ENCODE results near the gene PPM1L. TPM values are rescaled to one million over a fixed set of nuclear protein-coding genes. Genes with fewer than 3 reads are reported as not detected.

PPM1L gene
- total RNA-seq, 1 donor from 2014 or later: 5.8 TPM

DNA sequence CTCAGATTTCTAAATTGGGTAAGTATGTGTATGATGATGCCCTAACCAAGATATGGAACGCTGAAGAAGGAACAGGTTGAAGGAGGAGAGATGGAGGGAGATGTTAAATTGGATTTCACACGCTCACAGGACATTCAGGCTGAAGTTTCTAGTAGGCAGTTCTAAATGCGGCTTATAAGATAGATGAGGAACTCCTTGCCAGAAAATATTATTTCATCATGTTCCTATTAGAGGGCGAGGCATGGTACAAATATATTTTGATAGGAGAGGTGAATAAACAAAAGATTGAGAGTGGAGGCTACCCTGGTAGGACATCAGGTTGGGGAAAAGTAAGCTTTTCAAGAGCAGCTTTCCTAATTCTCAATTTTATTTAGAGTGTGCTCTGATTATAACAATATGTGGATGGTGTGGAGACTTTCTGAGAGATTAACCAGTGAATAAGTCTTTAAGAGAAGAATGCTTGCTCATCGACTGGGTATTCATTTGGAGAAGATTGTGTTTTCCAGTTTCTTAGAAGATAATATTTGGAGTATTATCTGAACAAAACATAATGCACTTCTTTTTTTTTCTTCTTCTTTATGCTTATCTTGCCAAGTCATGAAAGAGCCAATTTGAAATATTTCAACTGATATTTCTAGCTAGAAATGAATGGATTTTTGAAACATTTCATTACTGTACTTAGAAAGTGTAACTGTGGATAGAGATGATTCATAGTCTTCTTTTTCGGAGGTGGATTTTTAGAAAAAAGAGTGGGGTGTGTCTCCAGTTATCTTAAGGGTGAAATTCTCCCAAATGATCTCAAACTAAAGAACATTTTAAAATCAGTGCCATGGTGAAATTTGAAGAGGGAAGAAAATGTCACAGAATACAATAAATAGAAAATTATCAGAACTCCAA, 260.6 kb downstream of the PPM1L start:
- Mint-ChIP-seq H3K36me3 (ENCODE audit: low read depth) (no peaks in the 10 kb centered on the region), H3K27ac (no peak overlapping the region), H3K27me3 (peaks cover 2% of the 10 kb centered on the region), H3K9me3 (peaks cover 9% of the 10 kb centered on the region), H3K4me3 (no peak overlapping the region), H3K4me1 (no peaks in the 10 kb centered on the region)
- intact Hi-C loops (cut with micrococcal nuclease): no loop called here
- TF ChIP-seq, protein P1, sequence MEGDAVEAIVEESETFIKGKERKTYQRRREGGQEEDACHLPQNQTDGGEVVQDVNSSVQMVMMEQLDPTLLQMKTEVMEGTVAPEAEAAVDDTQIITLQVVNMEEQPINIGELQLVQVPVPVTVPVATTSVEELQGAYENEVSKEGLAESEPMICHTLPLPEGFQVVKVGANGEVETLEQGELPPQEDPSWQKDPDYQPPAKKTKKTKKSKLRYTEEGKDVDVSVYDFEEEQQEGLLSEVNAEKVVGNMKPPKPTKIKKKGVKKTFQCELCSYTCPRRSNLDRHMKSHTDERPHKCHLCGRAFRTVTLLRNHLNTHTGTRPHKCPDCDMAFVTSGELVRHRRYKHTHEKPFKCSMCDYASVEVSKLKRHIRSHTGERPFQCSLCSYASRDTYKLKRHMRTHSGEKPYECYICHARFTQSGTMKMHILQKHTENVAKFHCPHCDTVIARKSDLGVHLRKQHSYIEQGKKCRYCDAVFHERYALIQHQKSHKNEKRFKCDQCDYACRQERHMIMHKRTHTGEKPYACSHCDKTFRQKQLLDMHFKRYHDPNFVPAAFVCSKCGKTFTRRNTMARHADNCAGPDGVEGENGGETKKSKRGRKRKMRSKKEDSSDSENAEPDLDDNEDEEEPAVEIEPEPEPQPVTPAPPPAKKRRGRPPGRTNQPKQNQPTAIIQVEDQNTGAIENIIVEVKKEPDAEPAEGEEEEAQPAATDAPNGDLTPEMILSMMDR (IDR thresholded peaks at IDR 0.05): no peak
- DNase-seq (no peak), ATAC-seq (ENCODE audit: low read depth) (no peak)
- ChIA-PET CTCF (no interaction called here), POLR2A (interaction anchor here (0.6 kb wide), 1 partner anchor 183 kb away, joined by 3 read pairs; no protein-coding TSS in a partner anchor)

- peaks cover 12% of the 10 kb centered on the region for H3K9me3 Mint-ChIP-seq
- ATAC-seq (ENCODE audit: low read depth) (no peak), DNase-seq (no peak)
- CTCF ChIA-PET: interaction anchor here (0.9 kb wide), 1 partner anchor 17 kb away, joined by 3 read pairs; no protein-coding TSS in a partner anchor
- intact Hi-C loops (cut with micrococcal nuclease): no loop called here
- POLR2A ChIA-PET: no interaction called here
- H3K27me3 Mint-ChIP-seq: peaks cover 2% of the 10 kb centered on the region
- no peaks in the 10 kb centered on the region for H3K4me1 Mint-ChIP-seq
- no peak overlapping the region for H3K4me3 Mint-ChIP-seq
- H3K36me3 Mint-ChIP-seq (ENCODE audit: low read depth): peaks cover 3% of the 10 kb centered on the region
- TF ChIP-seq, protein P1 (IDR thresholded peaks at IDR 0.05): no peak
- H3K27ac Mint-ChIP-seq: no peak overlapping the region
Observed at GRCh38 chr3:161017971-161018370, 261.9 kb downstream of the PPM1L start.

DNA sequence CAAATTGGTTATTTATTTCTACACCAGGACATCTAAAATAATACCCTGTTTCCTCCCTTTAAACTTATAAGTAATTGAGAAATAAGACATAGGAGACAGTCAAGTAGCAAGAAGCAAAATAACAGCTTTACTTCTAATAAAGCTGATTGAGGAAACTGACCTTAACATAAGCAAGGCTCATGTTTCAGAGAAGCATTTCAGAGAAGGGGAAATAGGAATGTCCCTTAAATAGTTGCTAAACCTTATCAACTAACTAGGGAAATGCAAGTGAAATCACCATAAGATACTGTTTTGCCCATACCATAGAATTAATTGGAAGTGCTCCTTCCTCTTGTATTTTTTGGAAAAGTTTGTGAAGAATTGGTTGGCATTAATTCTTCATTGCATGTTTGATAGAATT, 264.2 kb downstream of the PPM1L start:
- DNase-seq (no peak), ATAC-seq (ENCODE audit: low read depth) (no peak)
- no peak overlapping the region for H3K4me3 Mint-ChIP-seq
- ChIA-PET POLR2A (no interaction called here), CTCF (no interaction called here)
- no peaks in the 10 kb centered on the region for H3K4me1 Mint-ChIP-seq
- H3K27ac Mint-ChIP-seq: no peak overlapping the region
- TF ChIP-seq, protein P1 (IDR thresholded peaks at IDR 0.05): no peak
- H3K9me3 Mint-ChIP-seq: peaks cover 17% of the 10 kb centered on the region
- peaks cover 8% of the 10 kb centered on the region for H3K36me3 Mint-ChIP-seq (ENCODE audit: low read depth)
- H3K27me3 Mint-ChIP-seq: peaks cover 2% of the 10 kb centered on the region
- intact Hi-C loops (cut with micrococcal nuclease): no loop called here

DNA sequence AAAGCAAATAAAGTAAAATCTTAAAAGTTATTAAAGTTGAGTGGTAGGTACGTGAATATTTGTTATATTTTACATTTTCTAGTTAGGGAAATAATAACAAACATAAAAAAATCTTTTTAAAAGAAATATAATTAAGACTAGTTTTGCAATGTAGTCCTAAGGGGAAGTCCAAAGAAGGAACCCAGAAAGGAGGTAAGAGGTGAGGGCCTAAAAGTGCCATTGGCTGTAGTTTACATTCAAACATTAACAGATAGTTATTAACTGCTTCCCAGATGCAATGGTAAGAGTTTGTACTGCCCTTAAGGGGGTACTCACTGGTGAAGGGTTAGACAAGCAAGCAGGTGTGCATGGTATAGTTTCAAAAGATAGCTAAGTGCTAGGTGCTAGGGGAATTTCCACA, 269.9 kb downstream of the PPM1L start:
- H3K9me3 Mint-ChIP-seq: peaks cover 13% of the 10 kb centered on the region
- ChIA-PET POLR2A (no interaction called here), CTCF (no interaction called here)

More for the DNA sequence above, 269.9 kb downstream of the PPM1L start:
- Mint-ChIP-seq H3K27ac (no peak overlapping the region), H3K4me3 (no peak overlapping the region), H3K36me3 (ENCODE audit: low read depth) (peaks cover 8% of the 10 kb centered on the region), H3K4me1 (no peaks in the 10 kb centered on the region), H3K27me3 (no peaks in the 10 kb centered on the region)
- TF ChIP-seq, protein P1 (IDR thresholded peaks at IDR 0.05): no peak
- ATAC-seq (ENCODE audit: low read depth): no peak
- DNase-seq: no peak
- intact Hi-C loops (cut with micrococcal nuclease): no loop called here

All from activated B cell treated with CpG ODN at 0.5 μM for 24 hours (primary cell).